Measurements from ENCODE around the gene ANG. TPM values are rescaled to one million over a fixed set of nuclear protein-coding genes. Genes with fewer than 3 reads are reported as not detected.
"Not testable (repeated sequence)": the region's sequence is repeated elsewhere in the genome, so short reads cannot be mapped to it uniquely, and the experiment has no call there.

The ANG gene
- total and polyA plus RNA-seq, 2 donors: 7.8 to 47.3 TPM

GRCh38 chr14:20661197-20661596, 27.4 kb upstream of the ANG start:
- no peaks in the 10 kb centered on the region for H3K36me3 ChIP-seq (ENCODE audit: insufficient read depth)
- H3K27ac ChIP-seq (ENCODE audit: low read depth): no peak overlapping the region
- H3K4me3 ChIP-seq (ENCODE audit: low read depth, low read length): no peak overlapping the region
- no peaks in the 10 kb centered on the region for H3K4me1 ChIP-seq (ENCODE audit: insufficient read depth)
- no peak for DNase-seq (ENCODE audit: extremely low spot score)
- 79% methylated on average over 2 of the region's 2 CpGs for WGBS

GRCh38 chr14:20662968-20663732, 25.4 kb upstream of the ANG start:
- H3K36me3 ChIP-seq (ENCODE audit: insufficient read depth): no peaks in the 10 kb centered on the region
- 3% methylated on average over 31 of the region's 31 CpGs for WGBS
- no peak for DNase-seq (ENCODE audit: extremely low spot score)

DNA sequence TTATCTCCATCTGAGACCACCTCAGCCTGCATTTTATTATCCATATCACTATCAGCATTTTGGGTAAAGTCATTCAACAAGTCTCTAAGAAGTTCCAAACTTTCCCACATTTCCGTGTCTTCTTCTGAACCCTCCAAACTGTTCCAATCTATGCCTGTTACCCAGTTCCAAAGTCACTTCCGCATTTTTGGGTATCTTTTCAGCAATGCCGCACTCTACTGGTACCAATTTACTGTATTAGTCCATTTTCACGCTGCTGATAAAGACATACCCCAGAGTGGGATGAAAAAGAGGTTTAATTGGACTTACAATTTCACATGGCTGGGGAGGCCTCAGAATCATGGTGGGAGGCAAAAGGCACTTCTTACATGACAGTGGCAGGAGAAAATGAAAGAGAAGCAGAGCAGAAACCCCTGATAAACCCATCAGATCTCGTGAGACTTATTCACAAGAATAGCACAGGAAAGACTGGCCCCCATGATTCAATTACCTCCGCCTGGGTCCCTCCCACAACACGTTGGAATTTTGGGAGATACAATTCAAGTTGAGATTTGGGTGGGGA, 22.1 kb upstream of the ANG start:
- H3K36me3 ChIP-seq (ENCODE audit: insufficient read depth); H3K27ac ChIP-seq (ENCODE audit: low read depth); DNase-seq (ENCODE audit: extremely low spot score); H3K4me3 ChIP-seq (ENCODE audit: low read depth, low read length); H3K4me1 ChIP-seq (ENCODE audit: insufficient read depth): not testable (repeated sequence)
- 74% methylated on average over 7 of the region's 7 CpGs for WGBS

More at GRCh38 chr14:20662968-20663732, 25.4 kb upstream of the ANG start:
- no peaks in the 10 kb centered on the region for H3K4me1 ChIP-seq (ENCODE audit: insufficient read depth)
- peak overlapping the region; percentile 1 for H3K4me3 ChIP-seq (ENCODE audit: low read depth, low read length)
- H3K27ac ChIP-seq (ENCODE audit: low read depth): no peak overlapping the region

GRCh38 chr14:20667957-20668356, 20.6 kb upstream of the ANG start:
- H3K27ac ChIP-seq (ENCODE audit: low read depth): no peak overlapping the region
- H3K4me3 ChIP-seq (ENCODE audit: low read depth, low read length): no peak overlapping the region
- WGBS: 76% methylated on average over 2 of the region's 2 CpGs
- no peaks in the 10 kb centered on the region for H3K36me3 ChIP-seq (ENCODE audit: insufficient read depth)
- no peak for DNase-seq (ENCODE audit: extremely low spot score)
- H3K4me1 ChIP-seq (ENCODE audit: insufficient read depth): no peaks in the 10 kb centered on the region

DNA sequence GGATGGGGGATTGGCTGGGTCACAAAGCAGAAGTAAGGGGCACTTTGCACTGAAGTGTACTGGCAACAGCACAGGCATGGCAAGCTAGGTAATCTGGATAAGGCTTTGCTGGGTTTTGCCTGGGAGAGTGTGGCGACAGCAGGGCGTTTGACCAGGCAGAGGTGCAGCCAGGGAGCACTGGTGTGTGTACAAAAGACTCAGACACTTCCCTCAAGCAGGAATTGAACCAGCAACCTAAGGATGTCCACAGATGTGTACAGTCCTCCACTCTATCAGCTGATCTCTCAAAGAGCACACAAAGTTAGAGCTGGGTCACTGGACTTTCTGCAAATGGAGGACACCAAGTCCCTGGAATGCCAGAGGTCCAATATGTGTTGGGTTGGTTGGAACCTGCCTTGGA, 19.6 kb upstream of the ANG start:
- H3K27ac ChIP-seq (ENCODE audit: low read depth): no peak overlapping the region
- no peak for DNase-seq (ENCODE audit: extremely low spot score)
- no peaks in the 10 kb centered on the region for H3K4me1 ChIP-seq (ENCODE audit: insufficient read depth)
- H3K4me3 ChIP-seq (ENCODE audit: low read depth, low read length): no peak overlapping the region
- WGBS: 91% methylated on average over 2 of the region's 2 CpGs
- no peaks in the 10 kb centered on the region for H3K36me3 ChIP-seq (ENCODE audit: insufficient read depth)

GRCh38 chr14:20671597-20672283, 16.8 kb upstream of the ANG start:
- Histone ChIP-seq H3K27ac (ENCODE audit: low read depth) (no peak overlapping the region), H3K4me1 (ENCODE audit: insufficient read depth) (no peaks in the 10 kb centered on the region), H3K36me3 (ENCODE audit: insufficient read depth) (no peaks in the 10 kb centered on the region), H3K4me3 (ENCODE audit: low read depth, low read length) (no peak overlapping the region)
- 53% methylated on average over 4 of the region's 4 CpGs for WGBS
- DNase-seq (ENCODE audit: extremely low spot score): peak; percentile 68

DNA sequence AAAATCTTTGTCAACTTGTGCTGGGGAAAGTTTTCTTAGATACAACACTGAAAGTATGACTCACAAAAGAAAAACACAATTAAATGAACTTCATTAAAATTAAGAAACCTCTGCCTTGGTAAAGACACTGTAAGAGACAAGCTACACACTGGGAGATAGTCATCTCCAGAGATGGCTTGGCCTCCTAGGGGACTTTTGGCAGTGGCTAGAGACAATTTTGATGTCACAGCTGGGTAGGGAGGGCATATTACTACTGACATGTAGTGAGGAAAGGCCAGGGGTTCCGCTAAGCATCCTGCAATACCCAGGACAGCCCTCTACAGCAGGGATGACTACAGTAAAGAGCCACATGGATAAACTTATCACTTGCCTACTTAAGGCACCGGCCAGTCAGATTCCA, 12.9 kb upstream of the ANG start:
- DNase-seq (ENCODE audit: extremely low spot score): no peak
- Histone ChIP-seq H3K27ac (ENCODE audit: low read depth) (no peak overlapping the region), H3K4me3 (ENCODE audit: low read depth, low read length) (no peak overlapping the region), H3K4me1 (ENCODE audit: insufficient read depth) (no peaks in the 10 kb centered on the region), H3K36me3 (ENCODE audit: insufficient read depth) (no peaks in the 10 kb centered on the region)
- WGBS: 76% methylated on average over 2 of the region's 2 CpGs

- Histone ChIP-seq H3K4me1 (ENCODE audit: insufficient read depth) (no peaks in the 10 kb centered on the region), H3K27ac (ENCODE audit: low read depth) (no peak overlapping the region), H3K4me3 (ENCODE audit: low read depth, low read length) (no peak overlapping the region), H3K36me3 (ENCODE audit: insufficient read depth) (no peaks in the 10 kb centered on the region)
- DNase-seq (ENCODE audit: extremely low spot score): no peak
- 88% methylated on average over 2 of the region's 2 CpGs for WGBS
Measured at GRCh38 chr14:20676072-20676471, 12.5 kb upstream of the ANG start.

DNA sequence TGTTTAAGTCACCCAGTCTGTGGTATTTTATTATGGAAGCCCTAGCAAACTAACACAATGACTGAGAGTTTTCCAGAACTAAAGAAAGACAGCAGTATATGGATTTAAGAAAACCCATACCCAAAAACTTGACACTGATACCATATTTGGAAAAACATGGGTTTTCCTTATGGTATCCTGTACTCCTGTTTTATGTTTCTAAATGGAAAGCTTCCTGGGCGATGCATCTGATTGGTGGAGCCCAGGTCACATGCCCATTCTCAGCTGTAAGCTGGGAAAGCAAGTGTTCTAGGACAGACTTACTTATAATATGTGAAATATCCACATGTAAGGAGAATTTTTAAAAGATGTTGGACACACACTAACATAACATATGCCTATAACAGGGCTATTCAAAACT, 8.7 kb upstream of the ANG start:
- no peaks in the 10 kb centered on the region for H3K36me3 ChIP-seq (ENCODE audit: insufficient read depth)
- no peak for DNase-seq (ENCODE audit: extremely low spot score)
- WGBS: 94% methylated on average over 1 of the region's 1 CpG

GRCh38 chr14:20680363-20680762, 8.2 kb upstream of the ANG start:
- Histone ChIP-seq H3K27ac (ENCODE audit: low read depth) (no peak overlapping the region), H3K36me3 (ENCODE audit: insufficient read depth) (no peaks in the 10 kb centered on the region), H3K4me3 (ENCODE audit: low read depth, low read length) (no peak overlapping the region), H3K4me1 (ENCODE audit: insufficient read depth) (no peaks in the 10 kb centered on the region)
- 58% methylated on average over 8 of the region's 8 CpGs for WGBS
- no peak for DNase-seq (ENCODE audit: extremely low spot score)

More for the DNA sequence above, 8.7 kb upstream of the ANG start:
- H3K4me1 ChIP-seq (ENCODE audit: insufficient read depth): no peaks in the 10 kb centered on the region
- no peak overlapping the region for H3K27ac ChIP-seq (ENCODE audit: low read depth)
- H3K4me3 ChIP-seq (ENCODE audit: low read depth, low read length): no peak overlapping the region

DNA sequence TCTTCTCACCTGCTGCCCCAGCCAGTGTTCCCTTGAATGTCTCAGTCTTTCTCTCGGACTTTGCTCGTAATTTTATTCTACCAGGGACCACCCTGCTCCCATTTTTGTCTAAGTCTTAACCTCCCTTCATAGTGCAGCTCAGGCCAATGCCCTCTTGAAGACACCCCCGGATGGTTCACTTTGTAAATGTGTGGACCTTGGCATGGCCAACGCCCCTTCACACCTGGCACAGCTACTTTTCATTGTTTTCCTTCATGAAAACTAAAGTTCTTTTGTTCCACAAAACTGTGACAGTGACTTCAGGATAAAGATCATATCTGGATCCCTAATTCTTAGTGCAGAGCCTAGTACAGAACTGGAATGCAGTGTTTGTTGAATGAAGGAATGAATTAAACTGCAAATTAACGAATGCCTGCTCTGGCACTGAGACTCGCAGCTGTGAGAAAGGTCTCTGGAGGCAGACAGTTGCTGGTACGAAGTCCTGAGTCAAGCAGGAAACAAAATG, 7.7 kb upstream of the ANG start:
- H3K4me1 ChIP-seq (ENCODE audit: insufficient read depth): no peaks in the 10 kb centered on the region
- DNase-seq (ENCODE audit: extremely low spot score): no peak
- 11% methylated on average over 7 of the region's 7 CpGs for WGBS
- peak overlapping the region; percentile 77 for H3K27ac ChIP-seq (ENCODE audit: low read depth)
- peak overlapping the region; percentile 55 for H3K4me3 ChIP-seq (ENCODE audit: low read depth, low read length)
- no peaks in the 10 kb centered on the region for H3K36me3 ChIP-seq (ENCODE audit: insufficient read depth)

- WGBS: 0% methylated on average over 25 of the region's 25 CpGs
- Histone ChIP-seq H3K4me1 (ENCODE audit: insufficient read depth) (no peaks in the 10 kb centered on the region), H3K36me3 (ENCODE audit: insufficient read depth) (no peaks in the 10 kb centered on the region), H3K27ac (ENCODE audit: low read depth) (peak overlapping the region; percentile 100), H3K4me3 (ENCODE audit: low read depth, low read length) (peak overlapping the region; percentile 55)
- peak; percentile 93 for DNase-seq (ENCODE audit: extremely low spot score)
Measured at GRCh38 chr14:20681348-20682126, 7.0 kb upstream of the ANG start.

DNA sequence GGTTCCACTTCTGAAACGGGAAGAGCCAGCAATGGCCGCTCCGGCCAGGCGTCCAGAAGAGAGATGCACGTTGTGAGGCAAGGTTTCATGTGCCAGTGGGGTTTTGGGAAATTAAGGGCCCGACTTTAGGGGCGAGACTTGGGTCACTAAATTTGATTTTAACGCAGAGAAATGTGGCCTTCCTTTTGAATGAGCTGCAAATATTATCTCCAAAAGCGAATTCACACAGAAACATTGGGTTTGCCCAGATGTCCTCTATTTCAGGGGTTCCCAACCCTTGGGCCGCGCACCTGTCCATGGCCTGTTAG, 6.5 kb upstream of the ANG start:
- DNase-seq (ENCODE audit: extremely low spot score): no peak
- no peaks in the 10 kb centered on the region for H3K4me1 ChIP-seq (ENCODE audit: insufficient read depth)
- H3K36me3 ChIP-seq (ENCODE audit: insufficient read depth): no peaks in the 10 kb centered on the region
- WGBS: 1% methylated on average over 11 of the region's 11 CpGs
- peak overlapping the region; percentile 100 for H3K27ac ChIP-seq (ENCODE audit: low read depth)
- peak overlapping the region; percentile 55 for H3K4me3 ChIP-seq (ENCODE audit: low read depth, low read length)
